Glomerular visceral epithelial cell (primary cell): ENCODE results near the gene NAV2.

Experiments used
- DNase-seq: peaks from one replicate; pipeline ENCODE4 v3.0.0-alpha.2; 2016; ENCODE audit errors: extremely low spot score

The NAV2 gene

GRCh38 chr11:20022363-20023081 lies 309.9 kb downstream of the NAV2 start:
- DNase-seq: peak; percentile 77

GRCh38 chr11:20023082-20023426 lies 310.4 kb downstream of the NAV2 start:
- DNase-seq: no peak

GRCh38 chr11:20024172-20024935 lies 311.7 kb downstream of the NAV2 start:
- DNase-seq: no peak

GRCh38 chr11:20025332-20025840 lies 312.7 kb downstream of the NAV2 start:
- DNase-seq: no peak

- DNase-seq: peak; percentile 28
Observed at GRCh38 chr11:20026629-20027555, 314.3 kb downstream of the NAV2 start.

GRCh38 chr11:20027556-20028013 lies 314.9 kb downstream of the NAV2 start:
- no peak for DNase-seq

GRCh38 chr11:20029193-20029592 lies 316.6 kb downstream of the NAV2 start:
- DNase-seq: no peak

- DNase-seq: no peak
Observed at GRCh38 chr11:20030472-20030871, 317.8 kb downstream of the NAV2 start.

- DNase-seq: peak; percentile 92
Observed at GRCh38 chr11:20031155-20032001, 318.7 kb downstream of the NAV2 start.

GRCh38 chr11:20032127-20032526 lies 319.5 kb downstream of the NAV2 start:
- DNase-seq: no peak

GRCh38 chr11:20032577-20033260 lies 320.1 kb downstream of the NAV2 start:
- DNase-seq: no peak

- no peak for DNase-seq
Observed at GRCh38 chr11:20033806-20034205, 321.2 kb downstream of the NAV2 start.

- DNase-seq: no peak
Observed at GRCh38 chr11:20034941-20035340, 322.3 kb downstream of the NAV2 start.

- DNase-seq: no peak
Observed at GRCh38 chr11:20035375-20035700, 322.7 kb downstream of the NAV2 start.

GRCh38 chr11:20035701-20036601 lies 323.3 kb downstream of the NAV2 start:
- peak; percentile 87 for DNase-seq

GRCh38 chr11:20036626-20037335 lies 324.1 kb downstream of the NAV2 start:
- no peak for DNase-seq

GRCh38 chr11:20037396-20038153 lies 324.9 kb downstream of the NAV2 start:
- no peak for DNase-seq

GRCh38 chr11:20038412-20038811 lies 325.8 kb downstream of the NAV2 start:
- DNase-seq: no peak
